ENCODE measurements around the gene SMIM30. TPM values are rescaled to one million over a fixed set of nuclear protein-coding genes. Genes with fewer than 3 reads are reported as not detected.

SMIM30 gene
- total and polyA plus RNA-seq, 2 experiments from 2014 or later: 74.0 to 92.0 TPM

DNA sequence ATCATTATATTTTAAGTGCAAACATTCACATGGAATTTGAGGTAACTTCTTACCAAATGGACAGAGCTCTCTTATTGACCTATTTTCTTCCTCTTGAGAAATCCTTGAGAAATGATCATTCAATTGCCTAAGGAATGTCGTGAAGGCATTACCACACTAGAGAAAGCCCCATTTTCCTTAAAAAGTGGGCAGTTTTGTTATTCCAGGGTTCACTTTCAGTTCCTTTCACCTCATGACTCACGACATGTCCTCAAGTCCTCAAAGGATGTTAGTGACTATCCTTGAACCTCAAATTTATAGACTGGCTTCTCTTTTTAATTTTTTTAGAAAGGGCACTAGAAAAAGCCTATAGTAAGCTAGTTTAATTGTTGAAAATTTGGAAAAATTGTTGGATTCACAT is 40.4 kb upstream of the SMIM30 start:
- Histone ChIP-seq H3K9me2 (replicated peaks; ENCODE audit: insufficient read depth) (no peaks in the 10 kb centered on the region), H3K4me1 (ENCODE audit: insufficient read depth) (no peaks in the 10 kb centered on the region), H3K4me2 (no peak overlapping the region), H3K27ac (no peak overlapping the region), H3K79me2 (no peaks in the 10 kb centered on the region), H3K4me3 (no peak overlapping the region), H3K27me3 (no peaks in the 10 kb centered on the region), H3K9me3 (ENCODE audit: low read depth) (no peaks in the 10 kb centered on the region), H3K36me3 (replicated peaks; ENCODE audit: insufficient read depth, low read depth) (no peaks in the 10 kb centered on the region), H2AFZ (no peak overlapping the region), H4K20me1 (ENCODE audit: insufficient read depth, poor library complexity, severe bottlenecking) (no peaks in the 10 kb centered on the region)
- DNase-seq (ENCODE audit: low spot score): no peak
- no peak for TF ChIP-seq EZH2phosphoT487 (IDR thresholded peaks at IDR 0.05; ENCODE audit: low read depth, severe bottlenecking, unreplicated experiment)
- TF ChIP-seq CTCF (IDR thresholded peaks at IDR 0.05; ENCODE audit: poor library complexity): no peak
- TF ChIP-seq EZH2 (IDR thresholded peaks at IDR 0.05; ENCODE audit: borderline replicate concordance): no peak
- 63% methylated on average over 2 of the region's 2 CpGs for WGBS (ENCODE audit: low lambda C conversion rate, missing lambda C conversion rate)

DNA sequence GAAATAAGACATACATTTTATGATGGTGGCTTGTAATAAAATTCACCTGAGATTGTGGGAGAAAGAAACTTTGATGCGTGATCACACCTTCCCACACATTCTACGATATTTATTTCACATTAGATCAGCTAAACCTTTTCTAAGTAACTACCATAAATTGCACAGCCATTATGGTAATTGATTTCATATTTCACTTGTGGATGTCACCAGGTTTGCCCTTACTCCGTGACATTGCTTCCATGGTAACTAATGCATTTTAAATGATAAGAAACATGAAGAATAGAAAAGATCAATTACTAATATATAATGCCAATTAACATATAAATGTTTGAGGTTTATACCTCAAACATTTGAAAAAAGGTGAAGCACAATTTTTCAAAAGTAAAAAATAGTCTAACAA is 35.8 kb upstream of the SMIM30 start:
- Histone ChIP-seq H3K36me3 (replicated peaks; ENCODE audit: insufficient read depth, low read depth) (no peaks in the 10 kb centered on the region), H3K27me3 (peaks cover 2% of the 10 kb centered on the region), H3K4me2 (no peak overlapping the region), H3K79me2 (no peaks in the 10 kb centered on the region), H3K4me1 (ENCODE audit: insufficient read depth) (no peaks in the 10 kb centered on the region), H3K9me3 (ENCODE audit: low read depth) (no peaks in the 10 kb centered on the region), H3K9me2 (replicated peaks; ENCODE audit: insufficient read depth) (no peaks in the 10 kb centered on the region), H3K4me3 (no peak overlapping the region), H2AFZ (no peak overlapping the region), H4K20me1 (ENCODE audit: insufficient read depth, poor library complexity, severe bottlenecking) (no peaks in the 10 kb centered on the region), H3K27ac (no peak overlapping the region)
- no peak for DNase-seq (ENCODE audit: low spot score)
- WGBS (ENCODE audit: low lambda C conversion rate, missing lambda C conversion rate): 87% methylated on average over 3 of the region's 3 CpGs
- no peak for TF ChIP-seq EZH2phosphoT487 (IDR thresholded peaks at IDR 0.05; ENCODE audit: low read depth, severe bottlenecking, unreplicated experiment)
- no peak for TF ChIP-seq CTCF (IDR thresholded peaks at IDR 0.05; ENCODE audit: poor library complexity)
- no peak for TF ChIP-seq EZH2 (IDR thresholded peaks at IDR 0.05; ENCODE audit: borderline replicate concordance)

DNA sequence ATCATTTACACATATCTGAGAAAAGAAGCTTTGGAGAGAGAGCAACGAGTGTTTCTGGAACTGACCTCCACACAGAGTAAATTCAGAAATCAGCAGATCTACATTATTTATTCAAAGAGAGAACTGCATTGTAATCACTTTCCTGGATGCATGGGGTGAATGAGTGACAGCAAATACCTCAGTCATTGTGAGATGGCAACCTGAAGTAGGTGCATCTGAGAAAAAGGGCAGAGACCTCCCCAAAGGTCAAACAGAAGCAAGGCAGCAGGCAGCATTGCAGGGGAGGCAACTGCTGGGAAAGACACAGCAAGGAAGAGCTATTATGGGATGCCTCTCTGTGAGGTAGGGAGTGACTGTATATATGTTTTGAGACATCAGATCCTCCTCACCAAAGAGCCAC is 26.5 kb upstream of the SMIM30 start:
- Histone ChIP-seq H3K36me3 (replicated peaks; ENCODE audit: insufficient read depth, low read depth) (no peaks in the 10 kb centered on the region), H4K20me1 (ENCODE audit: insufficient read depth, poor library complexity, severe bottlenecking) (no peaks in the 10 kb centered on the region), H3K27ac (no peak overlapping the region), H3K27me3 (no peaks in the 10 kb centered on the region), H3K79me2 (no peaks in the 10 kb centered on the region), H3K9me2 (replicated peaks; ENCODE audit: insufficient read depth) (no peaks in the 10 kb centered on the region), H3K4me2 (no peak overlapping the region), H3K9me3 (ENCODE audit: low read depth) (no peaks in the 10 kb centered on the region), H3K4me3 (no peak overlapping the region), H2AFZ (no peak overlapping the region), H3K4me1 (ENCODE audit: insufficient read depth) (no peaks in the 10 kb centered on the region)
- 45% methylated on average over 1 of the region's 1 CpG for WGBS (ENCODE audit: low lambda C conversion rate, missing lambda C conversion rate)
- no peak for TF ChIP-seq CTCF (IDR thresholded peaks at IDR 0.05; ENCODE audit: poor library complexity)
- no peak for TF ChIP-seq EZH2 (IDR thresholded peaks at IDR 0.05; ENCODE audit: borderline replicate concordance)
- no peak for TF ChIP-seq EZH2phosphoT487 (IDR thresholded peaks at IDR 0.05; ENCODE audit: low read depth, severe bottlenecking, unreplicated experiment)
- DNase-seq (ENCODE audit: low spot score): no peak

Measured in hepatocyte (in vitro differentiated cells).